ENCODE results near the gene LRRTM2. TPM values are rescaled to one million over a fixed set of nuclear protein-coding genes. Genes with fewer than 3 reads are reported as not detected.

The LRRTM2 gene
- total and polyA plus RNA-seq, 2 experiments from 2014 or later: 0.24 TPM; not detected in 1

GRCh38 chr5:138913773-138914172 lies 38.6 kb upstream of the LRRTM2 start:
- Histone ChIP-seq H3K27ac (no peak overlapping the region), H3K9me3 (ENCODE audit: low read depth) (no peaks in the 10 kb centered on the region), H3K4me1 (ENCODE audit: low read depth) (no peaks in the 10 kb centered on the region), H3K27me3 (no peaks in the 10 kb centered on the region), H3K36me3 (peaks cover 12% of the 10 kb centered on the region), H3K4me3 (no peak overlapping the region)
- DNase-seq (ENCODE audit: low read depth in 1 of 2, low spot score in 1 of 2): no peak
- no peak for TF ChIP-seq CTCF (IDR thresholded peaks at IDR 0.05; ENCODE audit: low read depth, low read length)

- no peak overlapping the region for H3K27ac ChIP-seq
- TF ChIP-seq CTCF (IDR thresholded peaks at IDR 0.05; ENCODE audit: low read depth, low read length): no peak
- H3K36me3 ChIP-seq: no peaks in the 10 kb centered on the region
These were observed 37.0 kb upstream of the LRRTM2 start for GRCh38 chr5:138912093-138912492.

GRCh38 chr5:138911441-138911840 lies 36.3 kb upstream of the LRRTM2 start:
- Histone ChIP-seq H3K36me3 (no peaks in the 10 kb centered on the region), H3K9me3 (ENCODE audit: low read depth) (no peaks in the 10 kb centered on the region), H3K4me1 (ENCODE audit: low read depth) (no peaks in the 10 kb centered on the region), H3K27ac (no peak overlapping the region), H3K27me3 (no peaks in the 10 kb centered on the region), H3K4me3 (no peak overlapping the region)
- no peak for TF ChIP-seq CTCF (IDR thresholded peaks at IDR 0.05; ENCODE audit: low read depth, low read length)
- DNase-seq (ENCODE audit: low read depth in 1 of 2, low spot score in 1 of 2): peak in 1 of 2 donors; percentile 60

More at GRCh38 chr5:138912093-138912492, 37.0 kb upstream of the LRRTM2 start:
- H3K4me1 ChIP-seq (ENCODE audit: low read depth): no peaks in the 10 kb centered on the region
- H3K4me3 ChIP-seq: no peak overlapping the region
- H3K9me3 ChIP-seq (ENCODE audit: low read depth): no peaks in the 10 kb centered on the region
- no peak for DNase-seq (ENCODE audit: low read depth in 1 of 2, low spot score in 1 of 2)
- H3K27me3 ChIP-seq: no peaks in the 10 kb centered on the region

- Histone ChIP-seq H3K9me3 (ENCODE audit: low read depth) (no peaks in the 10 kb centered on the region), H3K4me3 (no peak overlapping the region), H3K4me1 (ENCODE audit: low read depth) (no peaks in the 10 kb centered on the region), H3K27ac (no peak overlapping the region), H3K27me3 (no peaks in the 10 kb centered on the region), H3K36me3 (peaks cover 7% of the 10 kb centered on the region)
- TF ChIP-seq CTCF (IDR thresholded peaks at IDR 0.05; ENCODE audit: low read depth, low read length): no peak
- DNase-seq (ENCODE audit: low read depth in 1 of 2, low spot score in 1 of 2): no peak
These were observed 35.5 kb upstream of the LRRTM2 start for GRCh38 chr5:138910546-138911185.

- no peak for DNase-seq (ENCODE audit: low read depth in 1 of 2, low spot score in 1 of 2)
- Histone ChIP-seq H3K36me3 (peaks cover 12% of the 10 kb centered on the region), H3K4me3 (no peak overlapping the region), H3K9me3 (ENCODE audit: low read depth) (no peaks in the 10 kb centered on the region), H3K4me1 (ENCODE audit: low read depth) (no peaks in the 10 kb centered on the region), H3K27me3 (no peaks in the 10 kb centered on the region), H3K27ac (no peak overlapping the region)
- no peak for TF ChIP-seq CTCF (IDR thresholded peaks at IDR 0.05; ENCODE audit: low read depth, low read length)
These were observed 34.6 kb upstream of the LRRTM2 start for GRCh38 chr5:138909734-138910133.

Measured in cardiac muscle cell (in vitro differentiated cells and primary cell).